T-helper 1 cell treated with Interleukin-12 subunit alpha and Interleukin-12 subunit beta and Interleukin-4 antibody, amounts not matched to agents 30 μg/mL and 1 μg/mL, for 36 hours (primary cell): ENCODE results near the gene GPR107.
A peak's percentile ranks its signal among the peaks of the same experiment; 100 is the strongest.

Experiments used
- H3K27ac Mint-ChIP-seq: one replicate; pipeline ENCODE4 v1.8.0; 2021; ENCODE audit warnings: mild to moderate bottlenecking, mixed read lengths
- H3K27me3 Mint-ChIP-seq: one replicate; pipeline ENCODE4 v1.8.0; 2021; ENCODE audit warnings: low read depth, mixed read lengths
- H3K36me3 Mint-ChIP-seq: one replicate; pipeline ENCODE4 v1.8.0; 2021; ENCODE audit warnings: low read depth, mixed read lengths
- H3K4me1 Mint-ChIP-seq: one replicate; pipeline ENCODE4 v1.8.0; 2021; ENCODE audit warnings: low read depth, mixed read lengths
- H3K4me3 Mint-ChIP-seq: one replicate; pipeline ENCODE4 v1.8.0; 2021; ENCODE audit warnings: mild to moderate bottlenecking, moderate library complexity, mixed read lengths
- H3K9me3 Mint-ChIP-seq: one replicate; pipeline ENCODE4 v1.8.0; 2021; ENCODE audit warnings: mixed read lengths

Gene GPR107

GRCh38 chr9:130172858-130173665, 119.4 kb downstream of the GPR107 start:
- Mint-ChIP-seq H3K36me3 (no peaks in the 10 kb centered on the region), H3K9me3 (no peaks in the 10 kb centered on the region), H3K4me1 (peaks cover 4% of the 10 kb centered on the region), H3K27ac (no peak overlapping the region), H3K4me3 (peak overlapping the region; percentile 37), H3K27me3 (peaks cover 47% of the 10 kb centered on the region)

GRCh38 chr9:130173666-130173983, 119.9 kb downstream of the GPR107 start:
- H3K9me3 Mint-ChIP-seq, result no peaks in the 10 kb centered on the region
- peaks cover 42% of the 10 kb centered on the region for H3K27me3 Mint-ChIP-seq
- no peak overlapping the region for H3K27ac Mint-ChIP-seq
- H3K36me3 Mint-ChIP-seq, result no peaks in the 10 kb centered on the region
- H3K4me1 Mint-ChIP-seq, result peaks cover 4% of the 10 kb centered on the region
- H3K4me3 Mint-ChIP-seq, result no peak overlapping the region

- no peak overlapping the region for H3K27ac Mint-ChIP-seq
- peaks cover 4% of the 10 kb centered on the region for H3K4me1 Mint-ChIP-seq
Measured at GRCh38 chr9:130174025-130174424, 120.3 kb downstream of the GPR107 start.

GRCh38 chr9:130174920-130175321, 121.2 kb downstream of the GPR107 start:
- Mint-ChIP-seq H3K27me3 (peaks cover 38% of the 10 kb centered on the region), H3K4me3 (no peak overlapping the region), H3K9me3 (no peaks in the 10 kb centered on the region), H3K27ac (no peak overlapping the region), H3K36me3 (no peaks in the 10 kb centered on the region), H3K4me1 (peaks cover 4% of the 10 kb centered on the region)

More at GRCh38 chr9:130174025-130174424, 120.3 kb downstream of the GPR107 start:
- no peaks in the 10 kb centered on the region for H3K9me3 Mint-ChIP-seq
- peaks cover 42% of the 10 kb centered on the region for H3K27me3 Mint-ChIP-seq
- no peaks in the 10 kb centered on the region for H3K36me3 Mint-ChIP-seq
- no peak overlapping the region for H3K4me3 Mint-ChIP-seq

GRCh38 chr9:130175355-130175754, 121.6 kb downstream of the GPR107 start:
- H3K4me3 Mint-ChIP-seq, result no peak overlapping the region
- H3K4me1 Mint-ChIP-seq, result peaks cover 3% of the 10 kb centered on the region
- no peaks in the 10 kb centered on the region for H3K36me3 Mint-ChIP-seq
- H3K27ac Mint-ChIP-seq, result no peak overlapping the region
- H3K27me3 Mint-ChIP-seq, result peaks cover 34% of the 10 kb centered on the region
- H3K9me3 Mint-ChIP-seq, result no peaks in the 10 kb centered on the region

GRCh38 chr9:130176760-130177159, 123.1 kb downstream of the GPR107 start:
- H3K9me3 Mint-ChIP-seq, result no peaks in the 10 kb centered on the region
- H3K4me3 Mint-ChIP-seq, result no peak overlapping the region
- H3K4me1 Mint-ChIP-seq, result no peaks in the 10 kb centered on the region
- H3K27ac Mint-ChIP-seq, result no peak overlapping the region
- peaks cover 20% of the 10 kb centered on the region for H3K27me3 Mint-ChIP-seq
- no peaks in the 10 kb centered on the region for H3K36me3 Mint-ChIP-seq

GRCh38 chr9:130177898-130178805, 124.4 kb downstream of the GPR107 start:
- no peaks in the 10 kb centered on the region for H3K9me3 Mint-ChIP-seq
- no peaks in the 10 kb centered on the region for H3K4me1 Mint-ChIP-seq
- no peak overlapping the region for H3K4me3 Mint-ChIP-seq
- peaks cover 18% of the 10 kb centered on the region for H3K27me3 Mint-ChIP-seq
- no peaks in the 10 kb centered on the region for H3K36me3 Mint-ChIP-seq
- H3K27ac Mint-ChIP-seq, result no peak overlapping the region

- Mint-ChIP-seq H3K36me3 (no peaks in the 10 kb centered on the region), H3K9me3 (no peaks in the 10 kb centered on the region), H3K4me1 (no peaks in the 10 kb centered on the region), H3K27me3 (peaks cover 5% of the 10 kb centered on the region), H3K27ac (no peak overlapping the region), H3K4me3 (no peak overlapping the region)
Measured at GRCh38 chr9:130179331-130179907, 125.7 kb downstream of the GPR107 start.

GRCh38 chr9:130180516-130180915, 126.8 kb downstream of the GPR107 start:
- no peaks in the 10 kb centered on the region for H3K9me3 Mint-ChIP-seq
- H3K27ac Mint-ChIP-seq, result no peak overlapping the region
- H3K36me3 Mint-ChIP-seq, result no peaks in the 10 kb centered on the region
- H3K4me1 Mint-ChIP-seq, result no peaks in the 10 kb centered on the region
- no peak overlapping the region for H3K4me3 Mint-ChIP-seq
- no peaks in the 10 kb centered on the region for H3K27me3 Mint-ChIP-seq

GRCh38 chr9:130181678-130182380, 128.1 kb downstream of the GPR107 start:
- no peaks in the 10 kb centered on the region for H3K27me3 Mint-ChIP-seq
- H3K27ac Mint-ChIP-seq, result no peak overlapping the region
- H3K36me3 Mint-ChIP-seq, result no peaks in the 10 kb centered on the region
- no peaks in the 10 kb centered on the region for H3K9me3 Mint-ChIP-seq
- no peak overlapping the region for H3K4me3 Mint-ChIP-seq
- H3K4me1 Mint-ChIP-seq, result no peaks in the 10 kb centered on the region

- H3K27me3 Mint-ChIP-seq, result no peaks in the 10 kb centered on the region
- no peaks in the 10 kb centered on the region for H3K4me1 Mint-ChIP-seq
- no peaks in the 10 kb centered on the region for H3K9me3 Mint-ChIP-seq
- H3K36me3 Mint-ChIP-seq, result no peaks in the 10 kb centered on the region
- no peak overlapping the region for H3K27ac Mint-ChIP-seq
- no peak overlapping the region for H3K4me3 Mint-ChIP-seq
Measured at GRCh38 chr9:130182381-130182909, 128.7 kb downstream of the GPR107 start.

- H3K9me3 Mint-ChIP-seq, result no peaks in the 10 kb centered on the region
- H3K4me3 Mint-ChIP-seq, result no peak overlapping the region
- H3K27me3 Mint-ChIP-seq, result no peaks in the 10 kb centered on the region
- H3K27ac Mint-ChIP-seq, result no peak overlapping the region
- no peaks in the 10 kb centered on the region for H3K36me3 Mint-ChIP-seq
- H3K4me1 Mint-ChIP-seq, result no peaks in the 10 kb centered on the region
Measured at GRCh38 chr9:130183133-130183762, 129.5 kb downstream of the GPR107 start.

- no peaks in the 10 kb centered on the region for H3K4me1 Mint-ChIP-seq
- H3K4me3 Mint-ChIP-seq, result no peak overlapping the region
- no peaks in the 10 kb centered on the region for H3K36me3 Mint-ChIP-seq
- no peak overlapping the region for H3K27ac Mint-ChIP-seq
- H3K9me3 Mint-ChIP-seq, result no peaks in the 10 kb centered on the region
- H3K27me3 Mint-ChIP-seq, result no peaks in the 10 kb centered on the region
Measured at GRCh38 chr9:130185017-130185416, 131.3 kb downstream of the GPR107 start.
